ENCODE measurements around the gene SARS1. TPM values are rescaled to one million over a fixed set of nuclear protein-coding genes. Genes with fewer than 3 reads are reported as not detected.

The SARS1 gene
- total RNA-seq, 1 experiment from 2014 or later = 129 TPM

GRCh38 chr1:109255097-109255651 is 41.5 kb downstream of the SARS1 start:
- CTCF ChIA-PET = no interaction called here
- H3K9me3 Mint-ChIP-seq (ENCODE audit: low read depth, unreplicated experiment) = no peaks in the 10 kb centered on the region
- no peaks in the 10 kb centered on the region for H3K27me3 Mint-ChIP-seq (ENCODE audit: unreplicated experiment)
- intact Hi-C loops (cut with micrococcal nuclease; ENCODE audit: unreplicated experiment) = no loop called here
- H3K27ac Mint-ChIP-seq (ENCODE audit: unreplicated experiment) = no peak overlapping the region
- peaks cover 5% of the 10 kb centered on the region for H3K36me3 Mint-ChIP-seq (ENCODE audit: insufficient read depth, unreplicated experiment)
- H3K4me1 Mint-ChIP-seq (ENCODE audit: low read depth, unreplicated experiment) = peaks cover 14% of the 10 kb centered on the region
- TF ChIP-seq, protein P1, sequence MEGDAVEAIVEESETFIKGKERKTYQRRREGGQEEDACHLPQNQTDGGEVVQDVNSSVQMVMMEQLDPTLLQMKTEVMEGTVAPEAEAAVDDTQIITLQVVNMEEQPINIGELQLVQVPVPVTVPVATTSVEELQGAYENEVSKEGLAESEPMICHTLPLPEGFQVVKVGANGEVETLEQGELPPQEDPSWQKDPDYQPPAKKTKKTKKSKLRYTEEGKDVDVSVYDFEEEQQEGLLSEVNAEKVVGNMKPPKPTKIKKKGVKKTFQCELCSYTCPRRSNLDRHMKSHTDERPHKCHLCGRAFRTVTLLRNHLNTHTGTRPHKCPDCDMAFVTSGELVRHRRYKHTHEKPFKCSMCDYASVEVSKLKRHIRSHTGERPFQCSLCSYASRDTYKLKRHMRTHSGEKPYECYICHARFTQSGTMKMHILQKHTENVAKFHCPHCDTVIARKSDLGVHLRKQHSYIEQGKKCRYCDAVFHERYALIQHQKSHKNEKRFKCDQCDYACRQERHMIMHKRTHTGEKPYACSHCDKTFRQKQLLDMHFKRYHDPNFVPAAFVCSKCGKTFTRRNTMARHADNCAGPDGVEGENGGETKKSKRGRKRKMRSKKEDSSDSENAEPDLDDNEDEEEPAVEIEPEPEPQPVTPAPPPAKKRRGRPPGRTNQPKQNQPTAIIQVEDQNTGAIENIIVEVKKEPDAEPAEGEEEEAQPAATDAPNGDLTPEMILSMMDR (IDR thresholded peaks at IDR 0.05; ENCODE audit: unreplicated experiment) = no peak
- no peak for DNase-seq
- no peak overlapping the region for H3K4me3 Mint-ChIP-seq (ENCODE audit: low read depth, unreplicated experiment)
- no TSS peak for BruUV-seq (replicated peaks)

DNA sequence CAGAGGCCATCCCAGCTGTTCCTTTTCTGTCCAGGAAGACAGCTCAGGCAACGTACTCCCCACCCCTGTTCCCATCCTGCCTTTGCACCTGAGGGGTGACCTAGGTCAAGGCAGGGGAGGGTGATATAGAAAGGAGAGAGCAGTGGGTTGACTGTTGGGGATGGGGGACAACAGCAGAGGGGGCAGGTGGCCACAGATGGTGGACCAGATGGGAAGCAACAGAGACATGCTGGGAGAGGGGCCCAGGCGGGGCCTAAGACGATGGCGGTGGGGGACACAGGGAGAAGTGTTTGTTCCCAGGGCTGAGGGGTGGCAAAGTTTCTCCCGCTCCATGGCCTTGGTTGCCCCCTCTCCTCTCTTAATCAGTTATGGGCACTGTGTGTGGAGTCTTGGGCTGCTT is 42.0 kb downstream of the SARS1 start:
- Mint-ChIP-seq H3K27ac (ENCODE audit: unreplicated experiment) (no peak overlapping the region), H3K9me3 (ENCODE audit: low read depth, unreplicated experiment) (no peaks in the 10 kb centered on the region), H3K4me3 (ENCODE audit: low read depth, unreplicated experiment) (no peak overlapping the region), H3K27me3 (ENCODE audit: unreplicated experiment) (no peaks in the 10 kb centered on the region), H3K36me3 (ENCODE audit: insufficient read depth, unreplicated experiment) (peaks cover 5% of the 10 kb centered on the region), H3K4me1 (ENCODE audit: low read depth, unreplicated experiment) (peaks cover 14% of the 10 kb centered on the region)
- CTCF ChIA-PET = no interaction called here
- intact Hi-C loops (cut with micrococcal nuclease; ENCODE audit: unreplicated experiment) = no loop called here
- no peak for DNase-seq
- TF ChIP-seq, protein P1 (IDR thresholded peaks at IDR 0.05; ENCODE audit: unreplicated experiment) = no peak
- BruUV-seq (replicated peaks) = no TSS peak

GRCh38 chr1:109256085-109256484 is 42.4 kb downstream of the SARS1 start:
- BruUV-seq (replicated peaks) = no TSS peak
- H3K27me3 Mint-ChIP-seq (ENCODE audit: unreplicated experiment) = no peaks in the 10 kb centered on the region
- no peak overlapping the region for H3K27ac Mint-ChIP-seq (ENCODE audit: unreplicated experiment)
- intact Hi-C loops (cut with micrococcal nuclease; ENCODE audit: unreplicated experiment) = no loop called here
- H3K36me3 Mint-ChIP-seq (ENCODE audit: insufficient read depth, unreplicated experiment) = peaks cover 5% of the 10 kb centered on the region
- CTCF ChIA-PET = no interaction called here
- no peak for DNase-seq
- no peak overlapping the region for H3K4me3 Mint-ChIP-seq (ENCODE audit: low read depth, unreplicated experiment)
- H3K4me1 Mint-ChIP-seq (ENCODE audit: low read depth, unreplicated experiment) = peaks cover 14% of the 10 kb centered on the region
- TF ChIP-seq, protein P1 (IDR thresholded peaks at IDR 0.05; ENCODE audit: unreplicated experiment) = no peak
- H3K9me3 Mint-ChIP-seq (ENCODE audit: low read depth, unreplicated experiment) = no peaks in the 10 kb centered on the region

DNA sequence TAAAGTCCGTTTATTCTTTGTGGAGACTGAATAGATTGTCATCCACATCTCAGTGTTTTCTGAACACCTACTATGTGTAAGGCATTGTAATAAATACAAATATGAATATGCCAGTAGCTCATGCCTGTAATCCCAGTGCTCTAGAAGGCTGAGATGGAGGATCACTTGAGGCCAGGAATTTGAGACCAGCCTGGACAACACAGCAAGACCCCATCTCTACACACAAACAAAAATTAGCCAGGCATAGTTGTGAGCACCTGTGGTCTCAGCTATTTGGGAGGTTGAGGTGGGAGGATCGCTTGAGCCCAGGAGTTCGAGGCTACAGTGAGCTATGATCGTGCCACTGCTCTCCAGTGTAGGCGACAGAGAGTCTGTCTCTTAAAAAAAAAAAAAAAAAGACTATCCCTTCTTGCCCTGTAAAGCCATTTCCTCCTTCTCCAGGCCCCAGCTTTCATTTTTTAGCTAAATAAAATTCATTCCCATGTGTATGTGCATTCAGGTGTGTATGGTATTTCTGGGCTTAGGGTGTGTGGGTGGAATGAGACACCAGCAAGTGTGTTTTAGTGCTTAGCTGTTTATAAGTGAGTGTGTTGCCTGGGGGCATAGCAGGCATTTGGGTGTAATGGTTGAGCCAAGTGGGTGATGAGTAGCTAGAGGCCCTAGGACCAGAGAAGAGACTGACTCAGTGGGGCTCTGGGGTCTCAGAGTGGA is 43.4 kb downstream of the SARS1 start:
- Mint-ChIP-seq H3K27me3 (ENCODE audit: unreplicated experiment) (no peaks in the 10 kb centered on the region), H3K9me3 (ENCODE audit: low read depth, unreplicated experiment) (no peaks in the 10 kb centered on the region), H3K4me3 (ENCODE audit: low read depth, unreplicated experiment) (no peak overlapping the region), H3K36me3 (ENCODE audit: insufficient read depth, unreplicated experiment) (peaks cover 5% of the 10 kb centered on the region), H3K4me1 (ENCODE audit: low read depth, unreplicated experiment) (peaks cover 14% of the 10 kb centered on the region), H3K27ac (ENCODE audit: unreplicated experiment) (no peak overlapping the region)
- TF ChIP-seq, protein P1 (IDR thresholded peaks at IDR 0.05; ENCODE audit: unreplicated experiment) = no peak
- intact Hi-C loops (cut with micrococcal nuclease; ENCODE audit: unreplicated experiment) = no loop called here
- no peak for DNase-seq
- CTCF ChIA-PET = interaction anchor here (0.7 to 0.9 kb wide), 3 partner anchors 56 to 142 kb away, joined by 3 to 7 read pairs (median 3); no protein-coding TSS in a partner anchor
- no TSS peak for BruUV-seq (replicated peaks)
